Measurements from ENCODE around the gene SHISA4. TPM values are rescaled to one million over a fixed set of nuclear protein-coding genes. Genes with fewer than 3 reads are reported as not detected.

SHISA4 gene
- total RNA-seq, 1 donor, result 0.63 TPM

Other genes starting within 250 kb of the SHISA4 start
- gene IPO9, start 59.7 kb upstream of the SHISA4 start, total RNA-seq, result 14.4 TPM
- not detected for gene LMOD1, start 57.6 kb downstream of the SHISA4 start, total RNA-seq
- gene TIMM17A, start 66.6 kb downstream of the SHISA4 start, total RNA-seq, result 30.5 TPM
- gene RNPEP, start 93.8 kb downstream of the SHISA4 start, total RNA-seq, result 41.3 TPM
- 2.8 TPM for gene ELF3, start 121.7 kb downstream of the SHISA4 start, total RNA-seq
- gene GPR37L1, start 234.0 kb downstream of the SHISA4 start, total RNA-seq, result not detected